GM12875 (cell line): ENCODE measurements around the gene HLCS.

ENCODE experiments used
- H3K4me3 ChIP-seq: one replicate; pipeline ENCODE4 v1.5.1; 2011; ENCODE audit warnings: low read depth, low read length, control low read depth
- TF ChIP-seq, protein P1 (sequence below): IDR thresholded peaks from 2 replicates; pipeline ENCODE4 v1.5.1; 2011; ENCODE audit warnings: low read depth, mild to moderate bottlenecking, control low read depth, inconsistent platforms, low read length, moderate library complexity, borderline replicate concordance; ENCODE audit not compliant: insufficient read depth

The HLCS gene

DNA sequence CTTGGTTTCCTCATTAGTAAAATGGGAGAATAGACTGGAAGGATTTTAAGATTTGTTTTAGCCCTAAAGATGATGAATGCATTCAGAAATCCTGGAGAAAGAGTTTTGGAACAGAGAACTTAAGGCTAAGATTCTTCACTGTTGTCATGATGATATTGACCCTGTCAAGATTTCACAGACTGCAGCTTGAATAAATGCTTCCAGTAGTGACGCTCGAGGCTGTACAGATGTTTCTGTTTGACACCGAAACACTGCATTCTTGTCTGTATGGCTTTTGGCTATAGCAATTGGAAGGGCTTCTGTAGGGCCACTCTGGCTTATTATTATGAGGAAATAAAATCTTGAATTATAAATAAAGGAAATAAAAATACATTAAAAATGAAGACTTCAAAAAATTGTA lies 241.8 kb downstream of the HLCS start:
- TF ChIP-seq, protein P1, sequence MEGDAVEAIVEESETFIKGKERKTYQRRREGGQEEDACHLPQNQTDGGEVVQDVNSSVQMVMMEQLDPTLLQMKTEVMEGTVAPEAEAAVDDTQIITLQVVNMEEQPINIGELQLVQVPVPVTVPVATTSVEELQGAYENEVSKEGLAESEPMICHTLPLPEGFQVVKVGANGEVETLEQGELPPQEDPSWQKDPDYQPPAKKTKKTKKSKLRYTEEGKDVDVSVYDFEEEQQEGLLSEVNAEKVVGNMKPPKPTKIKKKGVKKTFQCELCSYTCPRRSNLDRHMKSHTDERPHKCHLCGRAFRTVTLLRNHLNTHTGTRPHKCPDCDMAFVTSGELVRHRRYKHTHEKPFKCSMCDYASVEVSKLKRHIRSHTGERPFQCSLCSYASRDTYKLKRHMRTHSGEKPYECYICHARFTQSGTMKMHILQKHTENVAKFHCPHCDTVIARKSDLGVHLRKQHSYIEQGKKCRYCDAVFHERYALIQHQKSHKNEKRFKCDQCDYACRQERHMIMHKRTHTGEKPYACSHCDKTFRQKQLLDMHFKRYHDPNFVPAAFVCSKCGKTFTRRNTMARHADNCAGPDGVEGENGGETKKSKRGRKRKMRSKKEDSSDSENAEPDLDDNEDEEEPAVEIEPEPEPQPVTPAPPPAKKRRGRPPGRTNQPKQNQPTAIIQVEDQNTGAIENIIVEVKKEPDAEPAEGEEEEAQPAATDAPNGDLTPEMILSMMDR = no peak
- H3K4me3 ChIP-seq = no peak overlapping the region

DNA sequence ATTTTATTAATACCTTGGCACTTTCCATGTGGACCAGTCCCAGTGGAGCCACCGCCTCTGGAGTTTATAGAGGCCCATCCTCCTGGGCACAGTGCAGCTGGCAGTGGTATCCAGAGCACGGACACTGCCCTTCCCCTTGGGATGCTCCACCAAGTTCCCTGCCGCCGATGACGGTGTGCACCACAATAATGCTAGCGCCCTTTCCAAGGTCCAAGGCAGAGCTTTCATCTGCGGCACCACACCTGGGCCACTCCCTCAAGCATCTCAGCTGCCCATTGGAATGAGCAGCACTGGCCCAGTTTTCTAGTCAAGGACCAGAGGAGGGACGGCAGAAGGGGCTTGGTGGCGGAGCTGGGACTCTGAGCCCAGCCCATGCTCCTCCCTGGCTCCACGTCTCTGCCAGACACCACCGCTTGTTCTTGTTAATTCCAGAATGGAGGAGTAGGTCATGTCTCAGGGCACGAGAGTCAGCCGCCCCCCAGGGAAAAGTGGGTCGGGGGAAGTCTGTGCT lies 243.0 kb downstream of the HLCS start:
- TF ChIP-seq, protein P1 = no peak
- no peak overlapping the region for H3K4me3 ChIP-seq

DNA sequence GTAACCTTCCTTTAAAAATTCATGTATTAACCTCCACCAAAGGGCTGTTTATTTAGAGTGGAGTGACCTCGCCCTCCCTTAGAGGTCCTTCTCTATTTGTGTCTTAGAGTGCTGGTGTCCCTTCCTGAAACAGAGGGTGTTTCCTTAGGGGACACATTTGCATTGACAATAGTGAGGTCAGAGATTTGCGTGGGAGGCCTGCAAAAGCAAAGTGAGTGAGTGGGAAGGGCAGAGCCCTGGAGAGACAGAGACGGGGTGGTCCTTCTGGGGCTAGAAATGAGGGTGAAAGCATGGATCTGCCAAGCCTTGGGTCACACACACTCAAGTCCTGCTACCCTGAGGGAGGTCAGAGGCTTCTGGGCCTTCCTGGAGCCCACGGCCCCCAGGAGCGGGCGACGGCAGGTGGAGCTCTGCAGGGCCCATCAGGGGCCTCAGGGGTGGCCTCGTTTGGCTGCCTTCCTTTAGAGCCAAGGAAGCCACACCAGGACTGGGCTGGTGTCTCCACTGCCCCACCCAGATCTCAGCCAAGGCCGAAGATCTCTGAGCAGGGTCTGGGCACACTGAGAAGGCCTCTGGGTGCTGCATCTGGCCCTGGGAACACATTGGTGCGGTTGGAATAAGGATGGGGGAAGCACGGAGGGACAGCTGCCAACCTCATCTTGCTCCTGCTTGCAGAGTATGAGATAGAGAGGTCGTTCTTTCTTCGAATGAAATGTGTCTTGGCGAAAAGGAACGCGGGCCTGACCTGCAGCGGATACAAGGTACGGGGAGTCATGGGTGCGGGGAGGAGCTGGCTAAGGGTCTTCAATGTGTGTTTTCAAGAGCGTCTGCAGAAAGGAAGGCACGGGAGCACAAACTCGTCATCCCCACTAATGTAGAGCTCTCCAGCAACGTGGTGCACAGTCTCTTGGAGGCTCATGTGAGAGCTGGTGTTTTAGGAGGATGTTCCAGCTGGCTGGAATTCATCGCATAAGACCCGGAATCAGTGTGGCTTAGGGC lies 243.8 kb downstream of the HLCS start:
- TF ChIP-seq, protein P1 = no peak
- H3K4me3 ChIP-seq = no peak overlapping the region

DNA sequence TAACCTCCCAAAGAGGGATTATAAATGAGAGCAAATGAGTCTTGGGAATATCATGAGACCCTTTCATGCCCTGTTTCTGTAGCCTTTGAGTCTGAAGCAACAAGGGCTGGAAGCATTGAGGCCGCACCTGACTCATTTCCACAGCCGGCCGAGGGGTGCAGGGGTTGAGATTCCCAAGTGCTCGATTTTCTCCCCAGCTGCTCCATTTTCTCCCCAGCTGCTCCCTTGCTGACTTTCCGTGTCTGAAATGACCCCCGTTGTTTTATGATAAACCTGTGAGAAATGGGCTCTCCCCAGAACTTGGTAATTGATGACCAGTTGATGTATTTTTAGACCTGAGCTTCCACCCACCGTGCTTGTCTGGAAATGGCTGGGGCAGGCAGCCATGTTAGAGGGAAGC lies 244.7 kb downstream of the HLCS start:
- TF ChIP-seq, protein P1 = no peak
- no peak overlapping the region for H3K4me3 ChIP-seq

DNA sequence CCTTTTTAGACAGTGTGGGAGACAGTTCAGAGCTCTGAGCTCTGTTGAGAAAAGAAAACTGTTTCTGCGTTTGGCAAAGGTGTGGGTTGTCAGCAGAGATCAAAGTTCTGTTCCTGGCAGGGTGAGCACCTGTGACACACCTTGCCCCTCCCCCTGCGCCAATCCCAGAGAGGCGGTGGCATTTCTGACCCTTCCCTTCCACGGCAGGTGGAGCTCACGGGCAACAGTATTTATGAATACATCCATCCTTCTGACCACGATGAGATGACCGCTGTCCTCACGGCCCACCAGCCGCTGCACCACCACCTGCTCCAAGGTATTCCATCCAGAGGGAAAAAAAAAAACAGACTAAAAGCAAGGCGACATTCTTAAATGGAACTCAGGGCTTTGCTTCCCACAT lies 246.9 kb downstream of the HLCS start:
- TF ChIP-seq, protein P1 = no peak
- no peak overlapping the region for H3K4me3 ChIP-seq

DNA sequence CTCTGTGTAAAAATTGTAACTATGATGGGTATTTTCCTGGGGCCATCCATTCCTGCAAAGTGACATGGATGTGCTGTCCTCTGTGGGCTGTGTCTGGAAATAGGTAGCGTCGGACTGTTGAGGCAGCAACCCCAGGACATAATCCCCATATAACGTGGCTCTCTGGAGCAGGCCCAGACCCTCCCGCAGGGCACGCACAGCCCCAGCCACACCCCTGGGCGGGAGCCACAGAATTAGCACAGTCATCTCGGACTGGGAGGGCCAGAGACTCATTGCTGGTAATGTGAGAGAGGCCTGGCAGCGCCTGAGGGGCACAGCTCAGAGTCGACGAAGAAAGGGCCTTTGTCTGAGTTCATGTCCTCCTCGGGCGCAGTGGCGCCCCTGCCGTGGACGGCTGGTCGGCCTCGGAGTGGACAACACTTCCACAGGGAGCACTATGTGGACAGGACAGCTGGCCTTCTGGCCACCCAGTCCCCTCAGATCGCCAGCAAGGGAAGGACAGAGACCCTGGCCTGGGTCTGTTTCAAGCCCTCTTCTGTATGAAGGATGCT lies 247.4 kb downstream of the HLCS start:
- no peak overlapping the region for H3K4me3 ChIP-seq
- TF ChIP-seq, protein P1 = no peak
